HT-29 (cell line): ENCODE data around the gene ZNF644. TPM values are rescaled to one million over a fixed set of nuclear protein-coding genes. Genes with fewer than 3 reads are reported as not detected.
A peak's percentile ranks its signal among the peaks of the same experiment; 100 is the strongest.
"Not testable (repeated sequence)": the region's sequence is repeated elsewhere in the genome, so short reads cannot be mapped to it uniquely, and the experiment has no call there.

Source experiments
- DNase-seq: peaks from one replicate; pipeline ENCODE4 v3.0.0-alpha.2; 2015; ENCODE audit warnings: low spot score
- total RNA-seq: library from RNA; depleted of rRNA; stranded (reverse); fragments of >200 nt; shearing (Covaris generic); gene quantifications from 2 replicates; pipeline ENCODE4 v1.2.3, GENCODE V29; 2014

ZNF644 gene
- total RNA-seq, 1 experiment from 2014 or later: 24.1 TPM

DNA sequence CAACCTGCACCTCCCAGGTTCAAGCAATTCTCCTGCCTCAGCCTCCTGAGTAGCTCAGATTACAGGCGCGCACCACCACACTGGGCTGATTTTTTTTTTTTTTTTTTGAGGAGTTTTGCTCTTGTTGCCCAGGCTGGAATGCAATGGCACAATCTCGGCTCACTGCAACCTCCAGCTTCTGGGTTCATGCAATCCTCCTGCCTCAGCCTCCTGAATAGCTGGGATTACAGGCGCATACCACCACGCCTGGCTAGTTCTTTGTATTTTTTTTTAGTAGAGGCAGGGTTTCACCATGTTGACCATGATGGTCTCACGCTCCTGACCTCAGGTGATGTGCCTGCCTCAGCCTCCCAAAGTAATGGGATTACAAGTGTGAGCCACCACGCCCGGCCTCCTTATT lies 93.6 kb downstream of the ZNF644 start:
- DNase-seq: not testable (repeated sequence)

DNA sequence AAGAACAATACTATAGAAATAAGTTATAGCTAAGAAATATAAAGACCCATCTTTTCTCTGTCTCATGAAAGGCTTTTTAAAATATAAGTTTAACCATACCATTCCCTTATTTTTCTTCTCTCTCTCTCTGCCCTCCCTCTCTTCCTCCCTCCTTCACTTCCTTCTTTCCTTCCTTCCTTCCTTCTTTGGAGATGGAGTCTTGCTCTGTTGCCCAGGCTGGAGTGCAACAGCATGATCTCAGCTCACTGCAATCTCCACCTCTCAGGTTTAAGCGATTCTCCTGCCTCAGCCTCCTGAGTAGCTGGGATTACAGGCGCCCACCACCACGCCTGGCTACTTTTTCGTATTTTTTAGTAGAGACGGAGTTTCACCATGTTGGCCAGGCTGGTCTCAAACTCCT lies 94.2 kb downstream of the ZNF644 start:
- not testable (repeated sequence) for DNase-seq

DNA sequence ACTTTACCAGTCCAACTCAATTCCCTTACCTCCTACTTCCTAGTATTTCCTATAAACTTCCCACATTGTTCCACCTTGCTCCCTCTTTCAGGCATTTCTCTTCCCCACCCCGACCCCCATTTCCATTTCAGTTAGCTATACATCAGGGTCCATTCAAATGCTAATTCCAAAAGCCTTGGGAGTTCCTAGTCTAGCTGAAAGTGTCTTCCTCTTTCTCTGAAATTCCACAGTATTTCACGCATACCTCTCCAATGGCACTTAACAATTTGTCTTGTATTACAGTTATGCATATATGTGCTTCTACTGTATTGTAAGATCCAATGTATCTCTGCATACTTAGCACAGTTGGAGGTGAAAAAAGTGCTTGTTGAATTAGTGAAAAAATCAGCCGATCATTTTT lies 94.9 kb downstream of the ZNF644 start:
- no peak for DNase-seq

DNA sequence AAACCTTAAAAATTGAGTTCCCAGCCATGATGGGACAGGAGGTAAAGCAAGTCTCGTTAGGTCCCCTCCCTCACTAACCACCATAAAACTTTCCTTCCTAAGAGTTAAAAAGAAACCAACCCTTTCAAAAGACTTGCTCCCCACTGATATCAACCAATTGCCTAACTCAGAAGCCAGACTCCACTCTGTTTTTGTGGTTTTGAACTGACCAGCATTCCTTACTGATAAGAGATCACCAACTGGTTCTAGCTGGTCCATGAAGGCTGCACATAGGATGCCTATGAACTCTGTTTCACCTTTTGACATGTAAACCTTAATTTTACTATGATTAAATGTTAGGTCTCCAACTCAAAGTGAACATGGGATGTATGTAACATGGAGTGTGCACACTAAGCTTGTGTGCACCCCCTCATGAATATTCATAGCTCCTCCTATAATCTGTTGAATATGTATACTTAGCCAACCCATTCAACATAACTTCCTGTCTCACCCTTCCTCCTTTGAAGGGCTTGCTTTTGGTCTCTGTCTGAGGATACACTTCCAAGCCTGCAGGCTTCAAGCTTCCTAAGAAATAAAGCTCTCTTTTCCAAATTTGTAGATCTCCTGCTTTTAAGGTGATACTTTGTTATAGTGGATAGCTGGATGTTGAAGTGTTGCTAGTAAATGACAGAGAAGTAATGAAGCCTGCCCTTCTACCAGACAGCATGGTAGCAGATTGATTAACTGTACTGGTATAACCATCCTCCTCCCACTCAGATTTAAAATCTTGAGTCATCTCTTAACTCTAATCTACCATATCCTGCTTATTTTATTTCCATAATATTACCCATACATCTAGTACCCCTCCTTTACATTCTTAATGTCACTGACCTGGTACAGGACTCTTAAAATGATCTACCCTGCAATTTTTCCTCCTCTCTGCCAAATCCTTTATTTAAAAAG lies 95.6 kb downstream of the ZNF644 start:
- DNase-seq: peak; percentile 20

DNA sequence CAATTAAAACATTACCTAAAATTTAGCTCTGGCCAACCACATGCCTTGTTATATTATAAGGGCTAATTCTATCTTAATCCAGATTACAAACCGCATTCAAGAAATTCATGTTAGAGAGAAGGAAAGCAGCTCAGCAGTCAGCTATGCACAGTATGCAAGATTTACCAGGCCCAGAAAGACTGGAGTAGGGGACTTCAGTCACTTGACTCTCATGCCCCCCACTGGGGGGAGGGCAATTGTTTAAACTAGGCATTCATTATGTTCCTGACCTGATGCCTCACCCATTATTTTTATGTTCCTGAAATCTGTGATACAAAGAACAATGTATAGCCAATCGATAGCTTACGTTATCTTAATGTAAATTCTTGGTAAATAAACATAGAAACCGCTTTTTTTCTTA lies 96.9 kb downstream of the ZNF644 start:
- DNase-seq: no peak

DNA sequence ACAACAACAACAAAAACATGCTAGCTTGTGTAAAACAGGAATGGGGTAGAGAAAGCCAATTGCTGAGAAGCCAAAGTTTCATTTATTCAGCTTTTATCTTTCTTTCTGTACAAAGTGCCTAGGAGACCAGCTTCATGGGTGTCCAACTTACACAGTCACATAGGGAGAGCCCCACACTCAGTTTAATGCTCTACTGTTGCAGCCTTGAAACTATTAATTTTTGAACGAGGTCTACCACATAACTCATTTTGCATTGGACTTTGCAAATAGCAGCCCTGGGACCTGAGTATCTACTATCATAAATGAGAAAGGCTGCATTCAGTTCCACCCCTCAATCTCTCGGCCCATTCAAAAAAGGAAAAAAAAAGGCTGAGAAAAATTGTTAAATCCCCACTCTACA lies 98.8 kb downstream of the ZNF644 start:
- no peak for DNase-seq

DNA sequence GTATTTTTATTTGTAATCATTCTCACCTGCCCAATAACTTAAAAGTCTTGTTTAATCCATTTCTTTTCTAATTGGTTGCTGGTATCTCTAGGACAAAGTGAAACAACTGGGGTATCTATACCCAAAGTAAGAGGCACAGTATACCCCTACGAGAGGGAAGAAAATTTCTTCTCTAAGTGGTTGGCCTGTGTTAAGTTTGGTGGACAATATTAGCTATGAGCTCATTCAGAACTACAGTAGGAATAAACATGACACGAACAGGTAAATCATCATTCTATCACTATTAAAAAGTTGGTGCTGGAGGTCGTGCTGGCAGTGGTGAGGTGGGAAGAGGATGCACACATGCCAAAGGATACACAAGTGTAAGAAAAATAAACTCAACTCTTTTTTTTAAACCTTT lies 99.6 kb downstream of the ZNF644 start:
- no peak for DNase-seq

DNA sequence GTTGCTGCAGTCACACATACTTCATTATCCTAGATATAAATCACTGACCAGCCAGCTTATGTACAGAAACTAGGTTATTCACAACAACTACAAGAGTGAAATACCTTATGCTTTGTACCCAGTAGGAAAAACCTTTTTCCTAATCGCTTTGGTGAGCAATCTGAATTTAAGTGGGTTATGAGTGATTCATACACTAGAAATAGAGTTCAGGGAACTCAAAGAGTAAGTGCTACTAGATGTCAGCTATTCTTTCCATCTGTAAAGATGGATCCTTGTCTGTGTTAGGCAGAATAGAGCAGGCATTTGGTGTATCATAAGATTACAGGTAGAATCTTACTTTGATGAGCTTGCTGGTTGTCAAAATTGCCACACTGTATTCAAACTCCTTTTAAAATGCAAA lies 101.9 kb downstream of the ZNF644 start:
- no peak for DNase-seq

DNA sequence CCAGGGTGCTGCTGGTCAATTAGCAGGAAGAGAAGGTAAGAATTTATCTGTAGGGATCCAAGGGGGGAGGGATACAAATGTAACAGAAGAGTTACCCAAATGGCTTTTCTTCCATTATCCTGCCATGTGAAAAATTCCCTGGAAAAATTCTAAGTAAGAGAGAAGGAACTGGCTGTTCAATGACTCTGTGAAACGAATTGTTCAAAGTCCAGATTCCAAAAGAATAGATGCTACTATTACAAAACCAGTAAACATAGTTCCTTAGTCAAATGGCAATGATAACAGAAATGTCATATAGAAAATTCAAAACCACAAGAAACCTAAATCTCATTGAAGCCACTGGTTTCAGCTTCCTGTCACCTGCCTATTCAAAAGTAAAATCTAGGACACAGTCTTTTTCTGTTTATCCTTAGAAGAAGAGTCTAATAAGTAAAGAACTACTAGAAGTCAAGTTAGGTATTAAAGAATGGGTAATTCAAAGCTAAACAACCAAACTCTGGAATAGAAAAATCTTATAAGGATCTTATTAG lies 102.6 kb downstream of the ZNF644 start:
- DNase-seq: no peak

DNA sequence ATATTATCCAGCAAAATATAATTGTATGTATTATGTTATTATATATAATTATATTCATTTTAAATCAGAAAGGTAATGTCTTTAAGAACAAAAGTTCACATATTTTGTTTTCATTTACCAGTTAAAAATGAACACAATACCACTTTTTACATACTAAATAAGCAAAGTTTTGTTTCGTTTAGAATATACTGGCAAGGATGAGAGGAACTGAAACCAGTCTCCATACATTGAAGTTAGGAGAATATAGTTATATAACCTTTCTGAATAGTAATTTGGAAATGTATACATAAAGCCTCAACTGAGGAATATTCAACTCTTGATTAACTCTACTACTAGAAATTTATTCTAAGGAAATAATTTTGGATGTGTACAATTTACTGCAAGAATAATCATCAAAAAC lies 110.5 kb downstream of the ZNF644 start:
- no peak for DNase-seq

DNA sequence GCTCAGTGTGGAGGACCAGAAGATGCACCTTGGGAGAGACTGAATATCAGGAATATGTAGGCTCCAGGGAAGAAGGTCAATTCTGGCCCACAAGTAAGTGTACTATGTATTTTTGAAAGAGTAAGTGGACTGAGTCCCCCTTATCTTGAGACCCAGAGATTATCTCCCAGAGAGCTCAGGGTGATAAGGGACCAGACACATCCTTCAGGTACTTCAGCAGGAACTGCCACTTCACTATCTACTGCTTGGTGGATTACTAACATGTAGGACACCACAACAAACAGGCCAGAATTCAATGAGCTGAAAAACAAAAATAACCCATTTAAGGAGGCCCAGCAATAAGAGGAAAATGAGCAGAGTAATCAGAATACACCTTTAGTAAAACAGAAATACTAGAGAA lies 119.2 kb downstream of the ZNF644 start:
- no peak for DNase-seq

DNA sequence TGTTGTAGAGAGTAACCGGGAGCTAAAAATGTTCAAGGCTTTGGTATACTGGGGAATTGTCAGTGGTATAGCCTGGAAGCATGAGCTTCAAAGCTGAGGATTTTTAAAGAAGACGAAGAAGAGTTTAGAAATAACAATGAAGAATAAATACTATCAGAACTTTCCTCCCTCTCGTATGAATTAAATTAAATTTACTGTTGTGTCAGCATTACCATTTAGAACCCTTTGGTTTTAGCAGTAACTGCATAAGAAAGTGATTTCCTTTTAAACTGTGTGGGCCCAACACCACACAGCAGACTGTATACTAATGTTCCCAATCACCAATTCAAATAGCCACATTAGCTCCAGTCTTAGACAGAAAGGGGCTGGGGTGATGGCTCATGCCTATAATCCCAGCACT lies 122.6 kb downstream of the ZNF644 start:
- DNase-seq: no peak

DNA sequence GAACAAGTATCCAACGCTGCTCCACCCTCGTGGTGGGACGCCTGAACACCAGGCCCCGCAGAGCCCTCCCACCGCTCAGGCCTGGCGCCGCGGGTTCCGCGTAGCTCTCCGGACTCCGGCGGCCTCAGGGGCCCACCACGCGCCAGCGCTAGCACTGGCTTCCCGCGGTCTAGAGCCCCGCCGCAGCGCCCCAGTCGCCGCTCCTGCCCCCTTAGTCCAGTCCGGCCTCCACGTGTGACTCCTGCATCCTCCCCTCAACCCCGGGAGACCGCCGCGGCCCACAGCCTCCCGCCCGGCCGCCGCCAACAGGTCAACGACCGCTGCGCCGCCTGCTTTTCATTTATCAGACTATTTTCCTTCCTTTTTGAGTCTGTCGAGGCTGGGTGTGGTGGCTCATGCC lies 128.2 kb downstream of the ZNF644 start:
- not testable (repeated sequence) for DNase-seq

DNA sequence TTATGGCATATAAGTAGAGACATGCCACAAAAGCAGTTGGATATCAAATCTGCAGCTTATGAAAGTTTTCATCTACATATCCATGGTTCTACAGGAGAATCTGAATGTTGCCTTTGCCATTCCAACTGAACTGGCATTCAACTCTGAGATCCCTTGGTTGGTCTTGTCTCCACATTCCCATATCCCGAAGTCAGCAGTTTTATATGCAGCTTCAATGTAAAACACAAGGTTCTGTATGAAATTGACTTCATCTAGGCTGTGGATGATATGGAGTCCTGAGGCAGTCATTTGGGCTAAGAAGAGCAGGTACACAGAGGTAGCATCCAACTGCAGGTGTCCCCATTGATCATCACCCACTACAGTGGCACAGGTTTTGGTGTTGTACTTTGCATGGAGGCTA lies 129.0 kb downstream of the ZNF644 start:
- not testable (repeated sequence) for DNase-seq

DNA sequence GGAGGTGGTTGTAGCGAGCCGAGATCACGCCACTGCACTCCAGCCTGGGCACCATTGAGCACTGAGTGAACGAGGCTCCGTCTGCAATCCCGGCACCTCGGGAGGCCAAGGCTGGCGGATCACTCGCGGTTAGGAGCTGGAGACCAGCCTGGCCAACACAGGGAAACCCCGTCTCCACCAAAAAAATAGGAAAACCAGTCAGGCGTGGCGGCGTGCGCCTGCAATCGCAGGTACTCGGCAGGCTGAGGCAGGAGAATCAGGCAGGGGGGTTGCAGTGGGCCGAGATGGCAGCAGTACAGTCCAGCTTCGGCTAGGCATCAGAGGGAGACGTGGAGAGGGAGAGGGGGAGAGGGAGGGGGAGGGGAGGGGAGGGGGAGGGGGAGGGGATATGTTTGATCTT lies 129.6 kb downstream of the ZNF644 start:
- DNase-seq: not testable (repeated sequence)

DNA sequence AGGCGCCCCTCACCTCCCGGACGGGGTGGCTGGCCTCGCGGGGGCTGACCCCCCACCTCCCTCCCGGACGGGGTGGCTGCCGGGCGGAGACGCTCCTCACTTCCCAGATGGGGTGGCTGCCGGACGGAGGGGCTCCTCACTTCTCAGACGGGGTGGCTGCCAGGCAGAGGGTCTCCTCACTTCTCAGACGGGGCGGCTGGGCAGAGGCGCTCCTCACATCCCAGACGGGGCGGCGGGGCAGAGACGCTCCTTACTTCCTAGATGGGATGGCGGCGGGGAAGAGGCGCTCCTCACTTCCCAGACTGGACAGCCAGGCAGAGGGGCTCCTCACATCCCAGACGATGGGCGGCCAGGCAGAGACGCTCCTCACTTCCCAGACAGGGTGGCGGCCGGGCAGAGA lies 130.1 kb downstream of the ZNF644 start:
- not testable (repeated sequence) for DNase-seq

DNA sequence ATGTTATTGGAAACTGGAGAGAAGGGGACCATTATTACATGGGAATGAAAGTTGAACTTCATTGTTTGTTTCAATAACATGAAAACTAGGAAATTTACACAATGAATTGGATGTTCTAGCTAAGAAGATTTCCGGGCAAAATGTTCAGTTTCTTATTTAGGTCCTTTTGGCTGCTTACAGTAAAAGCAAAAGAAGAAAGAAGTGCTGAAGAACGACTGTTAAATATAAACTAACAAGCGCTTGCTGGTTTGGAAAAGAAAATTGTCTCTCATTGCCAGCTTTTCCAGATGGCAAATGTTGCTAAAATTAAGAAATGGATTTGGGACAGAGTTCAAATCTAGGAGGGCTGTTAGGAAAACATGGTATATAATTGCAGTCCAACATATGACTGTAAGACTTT lies 139.6 kb downstream of the ZNF644 start:
- no peak for DNase-seq

DNA sequence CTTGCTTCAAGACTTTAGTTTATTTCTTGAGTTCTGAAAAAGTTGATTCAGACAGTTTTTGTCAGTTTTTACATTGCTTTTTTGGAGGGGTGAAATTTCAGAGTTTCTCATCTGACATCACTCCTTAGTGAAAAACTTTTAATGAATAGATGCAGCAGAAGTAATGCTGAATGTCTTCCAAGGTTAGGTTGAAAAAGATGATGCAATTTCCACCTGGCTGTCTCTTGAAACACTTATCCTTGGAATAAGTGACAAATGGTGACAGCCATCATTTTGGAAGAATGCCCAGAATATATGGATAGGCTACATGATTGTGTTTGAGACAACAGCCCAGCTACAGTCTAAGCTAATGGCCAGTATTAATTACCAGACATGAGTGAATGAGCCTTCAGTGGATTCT lies 140.8 kb downstream of the ZNF644 start:
- DNase-seq: no peak

DNA sequence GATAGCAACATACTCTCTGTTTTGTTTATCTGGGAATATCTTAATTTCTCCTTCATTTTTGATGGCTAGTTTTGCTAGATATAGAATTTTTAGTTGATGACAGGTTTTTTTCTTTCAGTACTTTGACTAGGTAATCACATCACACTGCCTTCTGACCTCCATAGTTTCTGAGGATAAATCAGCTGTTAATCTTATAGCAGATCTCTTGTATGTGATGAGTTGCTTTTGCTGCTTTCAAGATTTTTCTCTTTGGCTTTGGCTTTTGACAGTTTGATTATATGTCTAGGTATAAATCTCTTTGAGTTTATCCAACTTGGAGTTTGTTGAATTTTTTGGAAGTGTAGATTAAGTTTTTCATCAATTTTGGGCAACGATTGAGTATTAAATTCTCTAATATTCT lies 142.6 kb downstream of the ZNF644 start:
- DNase-seq: peak; percentile 3

DNA sequence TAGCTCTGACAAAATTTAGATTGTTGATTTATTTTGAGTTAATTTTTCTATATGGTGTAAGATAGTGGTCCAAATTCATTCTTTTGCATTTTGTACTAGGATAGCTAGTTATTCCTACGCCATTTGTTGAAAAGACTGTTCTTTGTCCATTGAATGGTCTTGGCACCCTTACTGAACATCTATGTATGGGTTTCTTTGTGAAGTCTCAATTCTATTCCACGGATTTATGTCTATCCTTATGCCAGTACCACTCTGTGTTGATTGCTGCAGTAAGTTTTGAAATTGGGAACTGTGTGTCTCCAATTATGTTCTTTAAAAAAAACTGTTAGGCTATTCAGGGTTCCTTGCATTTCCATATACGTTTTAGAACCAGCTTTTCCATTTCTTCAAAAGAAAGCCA lies 145.7 kb downstream of the ZNF644 start:
- DNase-seq: no peak
